ENCODE results near the gene SNAPC4. TPM values are rescaled to one million over a fixed set of nuclear protein-coding genes. Genes with fewer than 3 reads are reported as not detected.

SNAPC4 gene
- total and polyA plus RNA-seq, 3 donors from 2014 or later = 21.2 to 35.9 (median 29.5) TPM

DNA sequence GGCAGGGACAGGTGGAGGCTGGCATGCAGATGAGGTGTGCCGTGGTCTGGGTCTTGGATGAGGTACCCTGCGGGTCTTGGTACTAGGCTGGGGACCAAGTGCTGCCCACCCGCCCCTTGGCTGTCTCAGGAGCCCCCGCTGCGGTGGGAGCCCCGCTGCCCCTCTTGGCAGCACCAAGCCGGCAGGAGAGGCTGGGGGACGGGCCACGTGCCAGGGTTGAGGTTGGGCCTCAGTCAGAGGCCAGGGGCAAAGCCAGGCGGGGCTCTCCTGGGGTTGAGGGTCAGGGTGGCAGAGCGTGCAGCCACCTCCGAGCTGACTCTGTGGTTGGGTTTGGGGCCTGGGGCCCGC, 28.5 kb downstream of the SNAPC4 start:
- H3K27ac ChIP-seq = no peak overlapping the region
- WGBS, 2 donors = 96 to 100% methylated on average over 1 to 12 of the region's 13 CpGs
- TF ChIP-seq CTCF (IDR thresholded peaks at IDR 0.05) (no peak), POLR2A (IDR thresholded peaks at IDR 0.05) (no peak)
- no peaks in the 10 kb centered on the region for H3K27me3 ChIP-seq
- intact Hi-C loops (cut with DNase I; ENCODE audit: low total_unique reads) = no loop called here
- H3K4me3 ChIP-seq = no peak overlapping the region
- peaks cover 8% of the 10 kb centered on the region for H3K4me1 ChIP-seq
- H3K9me3 ChIP-seq = no peaks in the 10 kb centered on the region
- DNase-seq = no peak
- H3K36me3 ChIP-seq (ENCODE audit: low read depth, missing control alignments) = no peaks in the 10 kb centered on the region

- no peaks in the 10 kb centered on the region for H3K27me3 ChIP-seq
- H3K4me1 ChIP-seq = peaks cover 8% of the 10 kb centered on the region
- no peak for DNase-seq
- no peak overlapping the region for H3K4me3 ChIP-seq
- WGBS, 2 donors = 96 to 97% methylated on average over 28 to 40 of the region's 54 CpGs
- TF ChIP-seq CTCF (IDR thresholded peaks at IDR 0.05) (no peak), POLR2A (IDR thresholded peaks at IDR 0.05) (no peak)
- intact Hi-C loops (cut with DNase I; ENCODE audit: low total_unique reads) = no loop called here
- no peaks in the 10 kb centered on the region for H3K36me3 ChIP-seq (ENCODE audit: low read depth, missing control alignments)
- no peaks in the 10 kb centered on the region for H3K9me3 ChIP-seq
- no peak overlapping the region for H3K27ac ChIP-seq
Observed at GRCh38 chr9:136370687-136371532, 29.1 kb downstream of the SNAPC4 start.

GRCh38 chr9:136370037-136370436, 29.9 kb downstream of the SNAPC4 start:
- no peaks in the 10 kb centered on the region for H3K9me3 ChIP-seq

DNA sequence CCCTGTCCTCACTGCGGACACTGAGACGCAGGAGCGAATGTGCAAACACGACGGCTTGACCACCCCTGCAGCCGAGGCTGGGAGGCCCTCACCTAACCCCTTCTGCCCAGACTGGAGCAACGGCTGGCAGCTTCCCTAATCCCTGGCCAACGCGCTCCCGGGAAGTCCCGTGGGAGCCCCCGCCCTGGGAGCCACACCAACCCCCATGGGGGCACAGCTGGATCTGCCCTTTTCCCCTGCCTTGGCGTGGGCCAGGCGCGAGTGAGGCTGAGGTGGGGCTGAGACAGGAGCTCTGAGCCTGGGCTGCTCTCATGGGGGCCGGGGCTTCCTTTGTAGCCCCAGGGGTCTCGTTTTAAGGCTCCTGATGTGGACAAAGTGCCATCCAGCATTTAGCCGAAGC, 31.8 kb downstream of the SNAPC4 start:
- WGBS, 2 donors = 82 to 93% methylated on average over 7 to 18 of the region's 18 CpGs
- no peaks in the 10 kb centered on the region for H3K36me3 ChIP-seq (ENCODE audit: low read depth, missing control alignments)
- intact Hi-C loops (cut with DNase I; ENCODE audit: low total_unique reads) = no loop called here
- DNase-seq = no peak
- no peak overlapping the region for H3K4me3 ChIP-seq
- TF ChIP-seq POLR2A (IDR thresholded peaks at IDR 0.05) (no peak), CTCF (IDR thresholded peaks at IDR 0.05) (no peak)
- peaks cover 15% of the 10 kb centered on the region for H3K4me1 ChIP-seq
- H3K27ac ChIP-seq = no peak overlapping the region
- H3K27me3 ChIP-seq = no peaks in the 10 kb centered on the region
- no peaks in the 10 kb centered on the region for H3K9me3 ChIP-seq

More at GRCh38 chr9:136370037-136370436, 29.9 kb downstream of the SNAPC4 start:
- H3K27ac ChIP-seq = no peak overlapping the region
- H3K4me3 ChIP-seq = no peak overlapping the region
- intact Hi-C loops (cut with DNase I; ENCODE audit: low total_unique reads) = no loop called here
- no peaks in the 10 kb centered on the region for H3K27me3 ChIP-seq
- TF ChIP-seq CTCF (IDR thresholded peaks at IDR 0.05) (no peak), POLR2A (IDR thresholded peaks at IDR 0.05) (no peak)
- 92% methylated on average over 19 of the region's 19 CpGs; no CpG with 5 or more reads in 1 of the 2 donors for WGBS, 2 donors
- H3K36me3 ChIP-seq (ENCODE audit: low read depth, missing control alignments) = no peaks in the 10 kb centered on the region
- H3K4me1 ChIP-seq = peaks cover 12% of the 10 kb centered on the region
- DNase-seq = no peak

Measured in testis (tissue), 3 donors.